Loucy (cell line): Measurements from ENCODE around the gene MST1.

Experiments used
- H2AFZ ChIP-seq: fragments of 200-600 bp; sonication (generic); 2 replicates; pipeline ENCODE4 v1.6.0; 2016; ENCODE audit warnings: antibody characterized with exemption, mild to moderate bottlenecking, low read length, moderate library complexity
- H3F3A ChIP-seq: fragments of 200-600 bp; 2 replicates; pipeline ENCODE4 v1.6.0; 2016; ENCODE audit warnings: antibody characterized with exemption, low read depth, mild to moderate bottlenecking
- H3K27me3 ChIP-seq: fragments of 200-600 bp; sonication (generic); 2 replicates; pipeline ENCODE4 v1.6.1; 2014; ENCODE audit warnings: low read length, mild to moderate bottlenecking; ENCODE audit not compliant: insufficient read depth, poor library complexity, severe bottlenecking
- H3K36me3 ChIP-seq: fragments of 200-600 bp; sonication (generic); 2 replicates; pipeline ENCODE4 v1.6.1; 2016; ENCODE audit warnings: low read length; ENCODE audit not compliant: insufficient read depth
- H3K4me1 ChIP-seq: fragments of 200-600 bp; sonication (generic); 2 replicates; pipeline ENCODE4 v1.5.1; 2014; ENCODE audit warnings: low read length, mild to moderate bottlenecking; ENCODE audit not compliant: insufficient read depth, poor library complexity, severe bottlenecking
- H3K4me2 ChIP-seq: fragments of 200-600 bp; sonication (generic); 2 replicates; pipeline ENCODE4 v1.6.0; 2014; ENCODE audit warnings: antibody characterized with exemption, low read length, low read depth, mild to moderate bottlenecking; ENCODE audit not compliant: poor library complexity, severe bottlenecking
- H3K4me3 ChIP-seq: fragments of 200-600 bp; sonication (generic); 2 replicates; pipeline ENCODE4 v1.5.1; 2014; ENCODE audit warnings: low read length, mild to moderate bottlenecking, mixed read lengths; ENCODE audit not compliant: poor library complexity, severe bottlenecking
- H3K79me2 ChIP-seq: fragments of 200-600 bp; sonication (generic); 2 replicates; pipeline ENCODE4 v1.6.1; 2014; ENCODE audit warnings: low read length; ENCODE audit not compliant: insufficient read depth
- H3K9ac ChIP-seq: fragments of 200-600 bp; sonication (generic); 2 replicates; pipeline ENCODE4 v1.6.0; 2014; ENCODE audit warnings: mild to moderate bottlenecking, low read depth, low read length, moderate library complexity; ENCODE audit not compliant: poor library complexity, severe bottlenecking
- H3K9me2 ChIP-seq: fragments of 200-600 bp; sonication (generic); replicated peaks from 2 replicates; pipeline ENCODE4 v1.6.1; 2016; ENCODE audit warnings: low read depth, low read length, mixed read lengths
- H3K9me3 ChIP-seq: fragments of 200-600 bp; sonication (generic); 2 replicates; pipeline ENCODE4 v1.6.1; 2014; ENCODE audit warnings: mild to moderate bottlenecking, antibody characterized with exemption, low read length, low read depth; ENCODE audit not compliant: insufficient read depth
- H4K20me1 ChIP-seq: fragments of 200-600 bp; sonication (generic); 2 replicates; pipeline ENCODE4 v1.6.0; 2014; ENCODE audit warnings: antibody characterized with exemption, low read length, mild to moderate bottlenecking; ENCODE audit not compliant: insufficient read depth, poor library complexity, severe bottlenecking
- CTCF ChIP-seq: fragments of 200-600 bp; sonication (generic); conservative IDR thresholded peaks from 2 replicates; pipeline ENCODE4 v1.5.1; 2014; ENCODE audit warnings: mild to moderate bottlenecking, antibody characterized with exemption, low read length
- EZH2phosphoT487 ChIP-seq: fragments of 200-600 bp; IDR thresholded peaks from 2 replicates; pipeline ENCODE4 v1.6.1; 2018; ENCODE audit warnings: antibody characterized with exemption, mild to moderate bottlenecking, moderate library complexity, borderline replicate concordance

The MST1 gene

DNA sequence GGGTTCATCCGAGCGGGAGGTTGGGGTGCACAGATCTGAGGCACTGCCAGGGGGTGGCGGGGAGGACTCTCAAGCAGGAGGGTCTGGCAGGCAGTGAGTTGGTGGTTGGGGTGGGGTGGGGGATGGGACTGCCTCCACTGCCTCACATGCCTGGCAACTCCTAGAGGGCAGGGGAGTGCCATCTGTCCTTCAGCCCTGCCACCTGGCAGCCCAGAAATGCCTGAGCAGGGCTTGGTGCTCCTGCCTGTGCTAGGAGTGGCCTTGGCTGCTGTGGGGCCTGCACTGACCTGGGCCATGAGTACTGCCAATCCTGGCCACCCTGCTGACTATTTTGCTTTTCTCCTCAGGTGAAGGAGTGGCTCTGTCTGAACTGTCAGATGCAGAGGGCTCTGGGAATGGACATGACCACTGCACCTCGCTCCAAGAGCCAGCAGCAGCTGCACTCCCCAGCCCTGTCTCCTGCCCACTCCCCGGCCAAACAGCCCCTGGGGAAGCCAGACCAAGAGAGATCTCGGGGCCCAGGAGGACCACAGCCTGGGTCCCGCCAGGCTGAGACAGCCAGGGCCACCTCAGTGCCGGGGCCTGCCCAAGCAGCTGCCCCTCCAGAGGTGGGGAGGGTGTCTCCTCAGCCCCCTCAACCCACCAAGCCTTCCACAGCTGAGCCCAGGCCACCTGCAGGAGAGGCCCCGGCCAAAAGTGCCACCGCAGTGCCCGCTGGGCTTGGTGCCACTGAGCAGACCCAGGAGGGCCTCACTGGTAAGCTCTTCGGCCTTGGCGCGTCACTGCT, 47.2 kb downstream of the MST1 start:
- Histone ChIP-seq H3K27me3 (no peaks in the 10 kb centered on the region), H3F3A (no peaks in the 10 kb centered on the region), H3K79me2 (no peaks in the 10 kb centered on the region), H4K20me1 (no peaks in the 10 kb centered on the region), H3K4me3 (no peak overlapping the region), H3K36me3 (no peaks in the 10 kb centered on the region), H3K4me2 (no peak overlapping the region), H3K9ac (no peak overlapping the region), H2AFZ (no peak overlapping the region), H3K4me1 (peaks cover 2% of the 10 kb centered on the region), H3K9me2 (no peaks in the 10 kb centered on the region), H3K9me3 (no peaks in the 10 kb centered on the region)
- TF ChIP-seq EZH2phosphoT487, result no peak
- no peak for TF ChIP-seq CTCF

DNA sequence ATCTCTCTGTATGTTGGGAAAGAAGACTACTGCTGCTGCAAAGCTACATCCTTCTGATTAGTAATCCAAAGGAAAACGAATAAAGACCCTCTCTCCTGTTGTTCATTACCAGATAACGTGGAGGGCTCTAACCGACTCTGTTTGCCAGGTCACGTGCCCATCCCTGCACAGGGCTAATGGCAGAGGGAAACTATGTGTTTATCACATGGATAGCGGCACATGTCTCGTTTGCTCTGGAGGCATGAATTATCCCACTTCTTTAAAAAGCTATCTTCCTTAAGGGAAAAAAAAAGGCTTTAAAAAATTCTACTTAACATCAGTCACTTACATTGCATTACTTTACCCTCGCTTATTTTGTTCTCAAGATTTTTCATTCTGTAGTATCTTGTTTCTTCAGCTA, 48.0 kb downstream of the MST1 start:
- H3K27me3 ChIP-seq, result no peaks in the 10 kb centered on the region
- H3K9me2 ChIP-seq, result no peaks in the 10 kb centered on the region
- no peaks in the 10 kb centered on the region for H3K4me1 ChIP-seq
- TF ChIP-seq CTCF, result no peak
- H3K36me3 ChIP-seq, result no peaks in the 10 kb centered on the region
- H3K79me2 ChIP-seq, result no peaks in the 10 kb centered on the region
- no peak overlapping the region for H3K9ac ChIP-seq
- H3K4me2 ChIP-seq, result no peak overlapping the region
- no peaks in the 10 kb centered on the region for H3F3A ChIP-seq
- no peak overlapping the region for H3K4me3 ChIP-seq
- no peaks in the 10 kb centered on the region for H3K9me3 ChIP-seq
- H2AFZ ChIP-seq, result no peak overlapping the region
- no peaks in the 10 kb centered on the region for H4K20me1 ChIP-seq

DNA sequence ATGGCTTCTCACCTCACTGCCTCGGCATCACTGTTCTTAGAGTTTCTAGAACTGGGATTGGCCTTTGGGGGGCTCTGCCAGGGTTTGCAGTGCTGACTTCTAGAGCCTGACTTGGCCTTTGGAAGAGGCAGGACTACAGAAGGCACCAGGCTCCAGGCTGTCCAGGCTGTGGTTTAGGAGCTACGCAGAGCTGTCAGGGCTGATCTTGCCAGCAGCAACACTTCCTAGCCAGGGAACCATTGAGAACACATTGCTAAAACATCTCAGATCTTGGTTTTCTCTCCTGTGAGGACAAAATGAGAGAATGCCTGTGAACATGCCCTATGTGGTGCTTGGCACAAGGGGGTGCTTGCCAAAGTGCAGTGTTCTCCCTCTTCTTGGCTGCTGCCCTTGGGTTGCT, 49.7 kb downstream of the MST1 start:
- no peaks in the 10 kb centered on the region for H3K9me3 ChIP-seq
- H3K9me2 ChIP-seq, result no peaks in the 10 kb centered on the region
- no peaks in the 10 kb centered on the region for H3F3A ChIP-seq
- H3K79me2 ChIP-seq, result no peaks in the 10 kb centered on the region
- no peak overlapping the region for H3K9ac ChIP-seq
- no peaks in the 10 kb centered on the region for H4K20me1 ChIP-seq
- H3K4me2 ChIP-seq, result no peak overlapping the region
- no peak overlapping the region for H2AFZ ChIP-seq
- no peak for TF ChIP-seq CTCF
- TF ChIP-seq EZH2phosphoT487, result no peak
- no peak overlapping the region for H3K4me3 ChIP-seq
- no peaks in the 10 kb centered on the region for H3K4me1 ChIP-seq
- no peaks in the 10 kb centered on the region for H3K36me3 ChIP-seq
- no peaks in the 10 kb centered on the region for H3K27me3 ChIP-seq
